ENCODE data around the gene TAGLN.

The TAGLN gene

DNA sequence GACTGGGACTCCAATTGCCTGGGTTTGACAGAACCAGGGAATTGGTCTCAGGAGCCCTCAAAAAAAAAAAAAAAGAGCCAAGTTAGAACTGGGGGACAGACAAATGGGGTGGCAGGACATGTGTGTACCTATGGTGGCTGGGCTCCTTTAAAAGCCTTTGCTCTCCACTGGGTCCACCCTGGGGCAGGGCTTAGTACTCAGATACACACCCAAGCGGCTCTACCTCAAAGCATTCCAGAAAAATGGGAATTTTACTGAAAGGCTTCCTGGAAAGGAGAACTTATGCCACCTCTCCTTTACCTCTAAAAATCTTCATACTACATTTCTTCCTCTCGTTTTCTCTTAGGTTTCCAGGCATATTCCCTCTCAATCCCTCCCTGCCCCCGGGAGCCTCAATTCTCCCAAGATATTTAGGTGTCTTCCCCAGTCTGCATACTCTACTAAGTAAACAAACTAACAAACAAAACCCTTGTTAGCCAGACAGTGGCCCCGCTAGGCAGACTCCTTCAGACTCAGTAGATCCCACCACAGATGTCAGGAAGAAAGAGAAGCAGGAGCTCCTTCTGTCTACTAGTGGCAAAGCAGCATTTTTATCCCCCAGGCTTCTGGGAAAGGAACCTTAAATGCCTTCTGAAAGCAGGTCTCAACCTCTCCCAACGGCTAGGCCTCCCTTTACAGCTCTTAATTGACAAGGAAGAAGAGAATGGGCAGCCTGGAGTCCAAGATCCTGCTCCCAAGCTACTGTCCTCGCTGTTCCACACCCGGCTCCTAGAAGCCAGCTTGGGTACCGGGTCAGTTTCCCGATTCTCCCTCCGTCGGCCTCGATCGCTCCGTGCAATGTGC, 32.0 kb downstream of the TAGLN start:
- no peak for DNase-seq (ENCODE audit: low read depth, low spot score)

DNA sequence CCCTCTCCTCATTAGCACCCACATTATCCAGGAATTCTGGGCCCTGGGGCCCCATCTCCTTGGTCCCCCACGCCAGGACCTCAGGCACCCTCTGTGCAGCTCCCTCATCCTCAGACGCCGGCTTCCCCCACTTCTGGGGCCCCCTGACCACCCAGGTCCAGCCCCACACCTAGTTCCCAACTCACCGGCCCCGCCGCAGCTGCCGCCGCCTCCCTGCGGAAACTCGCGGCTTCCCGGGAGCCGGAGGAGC, 32.6 kb downstream of the TAGLN start, which contains the start of gene PCSK7:
Gene PCSK7, minus strand, starts transcription at position 232 of the 250 bp plus-strand sequence. CDS start 2,229 bp downstream, outside the sequence.
- DNase-seq (ENCODE audit: low read depth, low spot score) = no peak

DNA sequence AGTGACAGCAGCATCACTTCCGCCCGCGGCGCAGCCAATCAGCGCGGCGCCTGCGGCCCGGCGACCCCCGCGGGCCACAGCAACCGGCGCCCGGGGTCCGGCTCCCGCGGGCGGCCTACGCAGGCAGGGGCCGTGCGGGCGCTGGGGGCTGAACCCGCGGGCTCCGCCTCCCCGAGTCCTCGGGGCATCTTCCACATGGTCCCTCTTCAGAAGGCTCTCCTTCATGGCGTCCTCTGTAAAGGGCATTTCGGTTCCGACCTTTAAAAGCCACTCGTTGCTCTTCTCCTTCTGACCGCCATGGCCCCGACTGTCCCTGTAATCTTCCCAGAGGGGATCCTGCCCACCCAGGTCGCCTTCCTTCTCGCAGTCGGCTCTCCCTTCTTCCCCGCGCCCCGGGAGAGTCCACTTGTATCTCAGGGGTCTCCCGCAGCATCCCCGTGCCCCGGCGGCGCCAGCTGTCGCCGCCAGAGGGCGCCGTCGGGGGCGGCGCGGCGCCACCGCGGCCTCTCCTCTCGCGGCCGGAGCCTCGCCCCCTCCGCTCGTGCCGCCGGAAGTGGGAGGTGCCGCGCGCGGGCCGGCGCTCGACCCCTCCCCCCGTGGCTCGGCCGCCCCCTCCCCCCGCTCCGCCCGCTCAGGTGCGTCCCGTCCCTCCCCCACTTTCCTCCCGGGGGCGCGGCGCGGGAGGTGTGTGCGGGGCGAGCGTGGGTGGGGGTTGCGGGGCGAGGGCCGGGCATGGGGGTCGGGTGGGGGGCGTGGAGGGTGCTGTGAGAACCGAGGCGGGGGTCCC, 33.1 kb downstream of the TAGLN start, which contains the start of gene RNF214:
Gene RNF214, plus strand, starts transcription at position 580 of the 787 bp plus-strand sequence. CDS start 1,602 bp downstream, outside the sequence.
- no peak for DNase-seq (ENCODE audit: low read depth, low spot score)

GRCh38 chr11:117232911-117233409, 33.8 kb downstream of the TAGLN start:
- DNase-seq (ENCODE audit: low read depth, low spot score) = no peak

- no peak for DNase-seq (ENCODE audit: low read depth, low spot score)
These were observed 39.1 kb downstream of the TAGLN start for GRCh38 chr11:117238221-117238620.

GRCh38 chr11:117239295-117239694, 40.1 kb downstream of the TAGLN start:
- DNase-seq (ENCODE audit: low read depth, low spot score) = no peak

DNA sequence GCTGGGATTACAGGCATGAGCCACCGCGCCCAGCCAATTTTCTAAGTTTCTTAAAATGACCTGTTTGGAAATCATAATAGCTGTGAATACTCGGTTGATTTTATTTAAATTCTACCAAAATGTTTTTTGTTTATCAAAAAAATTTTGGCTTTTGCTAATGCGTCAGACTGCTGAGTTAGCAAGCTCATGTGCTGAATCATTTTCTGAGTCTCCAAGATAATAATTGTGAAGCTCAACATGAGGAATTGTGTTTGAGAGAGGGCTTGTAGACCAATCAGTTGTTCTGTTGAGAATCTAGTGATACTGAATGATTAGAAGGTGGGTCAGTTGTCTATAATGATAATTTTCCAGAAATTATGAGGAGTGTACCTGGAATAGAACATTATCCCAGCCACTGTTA, 49.2 kb downstream of the TAGLN start:
- DNase-seq (ENCODE audit: low read depth, low spot score) = no peak

GRCh38 chr11:117249571-117249970, 50.4 kb downstream of the TAGLN start:
- no peak for DNase-seq (ENCODE audit: low read depth, low spot score)

DNA sequence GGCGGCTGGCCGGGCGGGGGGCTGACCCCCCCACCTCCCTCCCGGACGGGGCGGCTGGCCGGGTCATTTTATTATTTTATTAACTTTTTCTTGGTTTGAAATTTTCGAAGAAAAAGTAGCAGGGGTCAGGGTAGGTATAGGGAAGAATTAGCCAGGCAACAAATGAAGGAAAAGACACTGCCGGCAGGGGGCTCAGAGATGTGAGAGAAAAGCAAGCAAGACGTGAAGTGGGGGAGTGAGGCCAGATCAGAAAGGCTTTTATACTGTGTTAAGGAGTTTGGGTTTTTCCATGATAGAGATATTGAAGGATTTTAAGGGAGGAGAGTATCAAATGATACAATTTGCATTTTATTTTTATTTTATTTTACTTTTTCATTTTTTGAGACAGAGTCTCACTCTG, 52.3 kb downstream of the TAGLN start:
- DNase-seq (ENCODE audit: low read depth, low spot score) = no peak

DNA sequence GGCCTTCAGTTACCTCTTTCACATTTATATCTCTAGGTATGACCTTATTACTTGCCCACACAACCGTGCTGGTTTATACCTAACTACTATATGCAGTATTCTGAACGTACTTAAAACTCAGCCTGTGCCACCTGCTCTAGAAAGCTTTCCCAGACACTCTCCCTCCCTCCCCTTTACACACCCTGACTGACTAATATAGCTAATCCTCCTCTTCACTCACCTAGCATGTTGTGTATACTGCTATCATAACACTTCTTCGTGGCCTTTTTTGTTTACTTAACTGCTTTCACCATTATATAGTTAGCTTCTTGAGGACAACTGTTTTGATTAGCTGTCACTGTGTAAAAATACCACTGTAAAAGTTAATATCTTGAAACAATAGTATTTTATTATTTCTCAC, 56.8 kb downstream of the TAGLN start:
- DNase-seq (ENCODE audit: low read depth, low spot score) = no peak

- DNase-seq (ENCODE audit: low read depth, low spot score) = no peak
These were observed 57.4 kb downstream of the TAGLN start for GRCh38 chr11:117256573-117256972.

All from iPS DF 19.7 (cell line).